ENCODE data around the gene ANKMY2. TPM values are rescaled to one million over a fixed set of nuclear protein-coding genes. Genes with fewer than 3 reads are reported as not detected.
"Not testable (repeated sequence)": the region's sequence is repeated elsewhere in the genome, so short reads cannot be mapped to it uniquely, and the experiment has no call there.

ANKMY2 gene
- total RNA-seq, 1 donor from 2014 or later, result 9.9 TPM

GRCh38 chr7:16659854-16660497 lies 14.4 kb upstream of the ANKMY2 start:
- not testable (repeated sequence) for DNase-seq (ENCODE audit: low read depth, low spot score)

GRCh38 chr7:16657656-16658279 lies 12.2 kb upstream of the ANKMY2 start:
- DNase-seq (ENCODE audit: low read depth, low spot score), result no peak

- no peak for DNase-seq (ENCODE audit: low read depth, low spot score)
These were observed 10.6 kb upstream of the ANKMY2 start for GRCh38 chr7:16656141-16656540.

GRCh38 chr7:16655394-16655793 lies 9.8 kb upstream of the ANKMY2 start:
- DNase-seq (ENCODE audit: low read depth, low spot score), result no peak

GRCh38 chr7:16652888-16653287 lies 7.3 kb upstream of the ANKMY2 start:
- DNase-seq (ENCODE audit: low read depth, low spot score), result no peak

- DNase-seq (ENCODE audit: low read depth, low spot score), result no peak
These were observed 6.7 kb upstream of the ANKMY2 start for GRCh38 chr7:16652240-16652583.

- peak; percentile 19 for DNase-seq (ENCODE audit: low read depth, low spot score)
These were observed 6.1 kb upstream of the ANKMY2 start for GRCh38 chr7:16651396-16652239.

- DNase-seq (ENCODE audit: low read depth, low spot score), result no peak
These were observed 4.7 kb upstream of the ANKMY2 start for GRCh38 chr7:16650266-16650665.

- peak; percentile 26 for DNase-seq (ENCODE audit: low read depth, low spot score)
These were observed 3.6 kb upstream of the ANKMY2 start for GRCh38 chr7:16649196-16649595.

- DNase-seq (ENCODE audit: low read depth, low spot score), result no peak
These were observed 3.0 kb upstream of the ANKMY2 start for GRCh38 chr7:16648551-16648950.

- no peak for DNase-seq (ENCODE audit: low read depth, low spot score)
These were observed 1.9 kb upstream of the ANKMY2 start for GRCh38 chr7:16647435-16647960.

GRCh38 chr7:16646472-16647072 lies 1.0 kb upstream of the ANKMY2 start:
- no peak for DNase-seq (ENCODE audit: low read depth, low spot score)

- no peak for DNase-seq (ENCODE audit: low read depth, low spot score)
These were observed 640 bp downstream of the ANKMY2 start for GRCh38 chr7:16644636-16645592.

GRCh38 chr7:16644157-16644556 lies 1.4 kb downstream of the ANKMY2 start:
- no peak for DNase-seq (ENCODE audit: low read depth, low spot score)

- no peak for DNase-seq (ENCODE audit: low read depth, low spot score)
These were observed 7.0 kb downstream of the ANKMY2 start for GRCh38 chr7:16638282-16639280.

GRCh38 chr7:16637379-16637778 lies 8.2 kb downstream of the ANKMY2 start:
- DNase-seq (ENCODE audit: low read depth, low spot score), result no peak

- DNase-seq (ENCODE audit: low read depth, low spot score), result no peak
These were observed 8.9 kb downstream of the ANKMY2 start for GRCh38 chr7:16636555-16637101.

- DNase-seq (ENCODE audit: low read depth, low spot score), result no peak
These were observed 11.2 kb downstream of the ANKMY2 start for GRCh38 chr7:16634271-16634738.

GRCh38 chr7:16630654-16631053 lies 14.9 kb downstream of the ANKMY2 start:
- DNase-seq (ENCODE audit: low read depth, low spot score), result no peak
